GM19328 (cell line): ENCODE results near the gene OAS3.
"Not testable (repeated sequence)": the region's sequence is repeated elsewhere in the genome, so short reads cannot be mapped to it uniquely, and the experiment has no call there.

Experiments
- ATAC-seq: cut with Tn5 transposase; IDR thresholded peaks from one replicate; pipeline ENCODE4 v1.9.1; 2021; ENCODE audit warnings: mild to moderate bottlenecking, moderate library complexity; ENCODE audit not compliant: unreplicated experiment

The OAS3 gene

GRCh38 chr12:112957125-112957524 is 18.9 kb downstream of the OAS3 start:
- ATAC-seq: not testable (repeated sequence)

GRCh38 chr12:112961074-112961473 is 22.8 kb downstream of the OAS3 start:
- ATAC-seq: no peak

GRCh38 chr12:112961536-112961935 is 23.3 kb downstream of the OAS3 start:
- ATAC-seq: no peak

- ATAC-seq: no peak
Observed at GRCh38 chr12:112962561-112962960, 24.3 kb downstream of the OAS3 start.

GRCh38 chr12:112963227-112963861 is 25.1 kb downstream of the OAS3 start:
- ATAC-seq: no peak

GRCh38 chr12:112964067-112964670 is 25.9 kb downstream of the OAS3 start:
- no peak for ATAC-seq

GRCh38 chr12:112964915-112965314 is 26.6 kb downstream of the OAS3 start:
- no peak for ATAC-seq

- ATAC-seq: no peak
Observed at GRCh38 chr12:112965643-112966042, 27.4 kb downstream of the OAS3 start.

GRCh38 chr12:112967306-112967705 is 29.0 kb downstream of the OAS3 start:
- ATAC-seq: no peak

- ATAC-seq: no peak
Observed at GRCh38 chr12:112967858-112968257, 29.6 kb downstream of the OAS3 start.

- ATAC-seq: no peak
Observed at GRCh38 chr12:112969547-112970306, 31.5 kb downstream of the OAS3 start.

- no peak for ATAC-seq
Observed at GRCh38 chr12:112970391-112970790, 32.1 kb downstream of the OAS3 start.

GRCh38 chr12:112971248-112971647 is 33.0 kb downstream of the OAS3 start:
- ATAC-seq: no peak

GRCh38 chr12:112973011-112973735 is 34.9 kb downstream of the OAS3 start:
- no peak for ATAC-seq

GRCh38 chr12:112973818-112974231 is 35.6 kb downstream of the OAS3 start:
- no peak for ATAC-seq

- ATAC-seq: no peak
Observed at GRCh38 chr12:112974904-112975303, 36.6 kb downstream of the OAS3 start.

- no peak for ATAC-seq
Observed at GRCh38 chr12:112977139-112977538, 38.9 kb downstream of the OAS3 start.

GRCh38 chr12:112977641-112978040 is 39.4 kb downstream of the OAS3 start:
- no peak for ATAC-seq

- peak; percentile 82 for ATAC-seq
Observed at GRCh38 chr12:112978163-112979040, 40.1 kb downstream of the OAS3 start, which contains the start of gene OAS2. OAS2 (plus strand) TSS chr12:112978519; CDS start chr12:112978609, 90 bp downstream.

GRCh38 chr12:112979041-112979680 is 40.9 kb downstream of the OAS3 start:
- peak; percentile 41 for ATAC-seq
